ENCODE measurements around the gene TRIO.

DNA sequence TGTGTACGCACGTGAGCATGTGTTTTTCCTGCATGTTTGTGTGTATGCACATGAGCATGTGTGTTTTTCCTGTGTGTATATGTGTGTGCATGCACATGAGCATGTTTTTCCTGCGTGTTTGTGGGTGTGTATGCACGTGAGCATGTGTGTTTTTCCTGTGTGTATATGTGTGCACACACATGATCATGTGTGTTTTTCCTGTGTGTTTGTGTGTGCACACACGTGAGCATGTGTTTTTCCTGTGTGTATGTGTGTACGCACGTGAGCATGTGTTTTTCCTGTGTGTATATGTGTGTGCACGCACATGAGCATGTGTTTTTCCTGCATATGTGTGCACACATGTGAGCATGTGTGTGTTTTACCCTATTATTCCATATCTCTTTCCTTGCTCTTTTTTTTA, 205.9 kb downstream of the TRIO start:
- no peak for TF ChIP-seq EZH2 (optimal IDR thresholded peaks at IDR 0.05; ENCODE audit: low read depth, low read length)
- TF ChIP-seq, protein P1, sequence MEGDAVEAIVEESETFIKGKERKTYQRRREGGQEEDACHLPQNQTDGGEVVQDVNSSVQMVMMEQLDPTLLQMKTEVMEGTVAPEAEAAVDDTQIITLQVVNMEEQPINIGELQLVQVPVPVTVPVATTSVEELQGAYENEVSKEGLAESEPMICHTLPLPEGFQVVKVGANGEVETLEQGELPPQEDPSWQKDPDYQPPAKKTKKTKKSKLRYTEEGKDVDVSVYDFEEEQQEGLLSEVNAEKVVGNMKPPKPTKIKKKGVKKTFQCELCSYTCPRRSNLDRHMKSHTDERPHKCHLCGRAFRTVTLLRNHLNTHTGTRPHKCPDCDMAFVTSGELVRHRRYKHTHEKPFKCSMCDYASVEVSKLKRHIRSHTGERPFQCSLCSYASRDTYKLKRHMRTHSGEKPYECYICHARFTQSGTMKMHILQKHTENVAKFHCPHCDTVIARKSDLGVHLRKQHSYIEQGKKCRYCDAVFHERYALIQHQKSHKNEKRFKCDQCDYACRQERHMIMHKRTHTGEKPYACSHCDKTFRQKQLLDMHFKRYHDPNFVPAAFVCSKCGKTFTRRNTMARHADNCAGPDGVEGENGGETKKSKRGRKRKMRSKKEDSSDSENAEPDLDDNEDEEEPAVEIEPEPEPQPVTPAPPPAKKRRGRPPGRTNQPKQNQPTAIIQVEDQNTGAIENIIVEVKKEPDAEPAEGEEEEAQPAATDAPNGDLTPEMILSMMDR (IDR thresholded peaks at IDR 0.05; ENCODE audit: low read length) = no peak
- no peak for TF ChIP-seq EZH2phosphoT487 (IDR thresholded peaks at IDR 0.05; ENCODE audit: low read length)
